GM21367 (cell line): ENCODE measurements around the gene TTC34.
"Not testable (repeated sequence)": the region's sequence is repeated elsewhere in the genome, so short reads cannot be mapped to it uniquely, and the experiment has no call there.

ENCODE experiments used
- ATAC-seq: cut with Tn5 transposase; IDR thresholded peaks from one replicate; pipeline ENCODE4 v1.9.1; 2021; ENCODE audit not compliant: unreplicated experiment

The TTC34 gene

DNA sequence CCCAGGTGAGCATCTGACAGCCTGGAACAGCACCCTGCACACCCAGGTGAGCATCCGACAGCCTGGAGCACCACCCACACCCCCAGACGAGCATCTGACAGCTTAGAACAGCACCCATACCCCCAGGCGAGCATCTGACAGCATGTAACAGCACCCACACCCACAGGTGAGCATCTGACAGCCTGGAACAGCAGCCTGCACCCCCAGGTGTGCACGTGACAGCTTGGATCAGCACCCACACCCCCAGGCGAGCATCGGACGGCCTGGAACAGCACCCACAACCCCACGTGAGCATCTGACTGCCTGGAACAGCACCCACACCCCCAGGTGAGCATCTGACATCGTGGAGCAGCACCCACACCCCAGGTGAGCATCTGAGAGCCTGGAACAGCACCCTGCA lies 116.6 kb downstream of the TTC34 start:
- ATAC-seq, result not testable (repeated sequence)

DNA sequence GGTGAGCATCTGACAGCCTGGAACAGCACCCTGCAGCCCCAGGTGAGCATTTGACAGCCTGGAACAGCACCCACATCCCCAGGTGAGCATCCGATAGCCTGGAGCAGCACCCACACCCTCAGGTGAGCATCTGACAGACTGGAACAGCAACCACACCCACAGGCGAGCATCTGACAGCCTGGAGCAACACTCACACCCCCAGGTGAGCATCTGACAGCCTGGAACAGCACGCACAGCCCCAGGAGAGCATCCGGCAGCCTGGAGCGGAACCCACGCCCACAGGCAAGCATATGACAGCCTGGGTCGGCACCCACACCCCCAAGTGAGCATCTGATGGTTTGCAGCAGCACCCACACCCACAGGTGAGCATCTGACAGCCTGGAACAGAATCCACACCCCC lies 117.5 kb downstream of the TTC34 start:
- ATAC-seq, result not testable (repeated sequence)

DNA sequence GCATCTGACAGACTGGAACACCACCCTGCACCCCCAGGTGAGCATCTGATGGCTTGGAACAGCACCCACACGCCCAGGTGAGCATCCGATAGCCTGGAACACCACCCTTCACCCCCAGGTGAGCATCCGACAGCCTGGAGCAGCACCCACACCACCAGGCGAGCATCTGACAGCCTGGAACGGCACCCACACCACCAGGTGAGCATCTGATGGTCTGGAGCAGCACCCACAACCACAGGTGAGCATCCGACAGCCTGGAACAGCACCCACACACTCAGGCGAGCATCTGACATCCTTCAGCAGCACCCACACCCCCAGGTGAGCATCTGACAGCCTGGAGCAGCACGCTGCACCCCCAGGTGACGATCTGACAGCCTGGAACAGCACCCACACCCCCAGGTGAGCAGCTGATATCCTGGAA lies 118.2 kb downstream of the TTC34 start:
- ATAC-seq, result not testable (repeated sequence)

DNA sequence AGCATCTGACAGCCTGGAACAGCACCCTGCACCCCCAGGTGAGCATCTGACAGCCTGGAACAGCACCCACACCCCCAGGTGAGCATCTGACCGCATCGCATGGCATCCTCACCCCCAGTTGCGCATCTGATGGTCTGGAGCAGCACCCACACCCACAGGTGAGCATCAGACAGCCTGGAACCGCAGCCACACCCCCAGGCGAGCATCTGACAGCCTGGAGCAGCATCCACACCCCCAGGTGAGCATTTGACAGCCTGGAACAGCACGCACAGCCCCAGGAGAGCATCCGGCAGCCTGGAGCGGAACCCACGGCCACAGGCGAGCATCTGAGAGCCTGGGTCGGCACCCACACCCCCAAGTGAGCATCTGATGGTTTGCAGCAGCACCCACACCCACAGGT lies 118.6 kb downstream of the TTC34 start:
- not testable (repeated sequence) for ATAC-seq

DNA sequence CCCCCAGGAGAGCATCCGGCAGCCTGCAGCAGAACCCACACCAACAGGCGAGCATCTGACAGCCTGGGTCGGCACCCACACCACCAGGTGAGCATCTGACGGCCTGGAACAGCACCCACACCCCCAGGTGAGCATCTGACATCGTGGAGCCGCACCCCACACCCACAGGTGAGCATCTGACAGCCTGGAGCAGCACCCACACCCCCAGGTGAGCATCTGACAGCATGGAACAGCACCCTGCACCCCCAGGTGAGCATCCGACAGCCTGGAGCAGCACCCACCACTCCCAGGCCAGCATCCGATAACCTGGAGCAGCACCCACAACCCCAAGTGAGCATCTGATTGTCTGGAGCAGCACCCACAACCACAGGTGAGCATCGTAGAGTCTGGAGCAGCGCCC lies 124.8 kb downstream of the TTC34 start:
- not testable (repeated sequence) for ATAC-seq

DNA sequence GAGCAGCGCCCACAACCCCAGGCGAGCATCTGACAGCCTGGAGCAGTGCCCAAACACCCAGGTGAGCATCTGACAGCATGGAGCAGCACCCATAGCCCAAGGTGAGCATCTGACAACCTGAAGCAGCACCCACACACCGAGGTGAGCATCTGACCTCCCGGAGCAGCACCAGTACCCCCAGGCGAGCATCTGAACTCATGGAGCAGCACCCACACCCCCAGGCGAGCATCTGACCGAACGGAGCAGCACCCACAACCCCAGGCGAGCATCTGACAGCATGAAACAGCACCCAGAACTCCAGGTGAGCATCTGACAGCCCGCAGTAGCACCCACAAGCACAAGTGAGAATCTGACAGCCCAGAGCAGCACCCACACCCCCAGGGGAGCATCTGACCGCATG lies 129.8 kb downstream of the TTC34 start:
- not testable (repeated sequence) for ATAC-seq

DNA sequence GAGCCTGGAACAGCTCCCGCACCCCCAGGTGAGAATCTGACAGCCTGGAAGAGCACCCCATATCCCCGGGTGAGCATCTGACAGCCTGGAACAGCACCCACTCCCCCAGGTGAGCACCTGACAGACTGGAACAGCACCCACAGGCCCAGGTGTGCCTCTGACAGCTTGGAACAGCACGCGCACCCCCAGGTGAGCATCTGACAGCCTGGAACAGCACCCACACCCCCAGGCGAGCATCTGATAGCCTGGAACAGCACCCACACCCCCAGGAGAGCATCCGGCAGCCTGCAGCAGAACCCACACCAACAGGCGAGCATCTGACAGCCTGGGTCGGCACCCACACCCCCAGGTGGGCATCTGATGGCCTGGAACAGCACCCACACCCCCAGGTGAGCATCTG lies 141.7 kb downstream of the TTC34 start:
- ATAC-seq, result not testable (repeated sequence)

DNA sequence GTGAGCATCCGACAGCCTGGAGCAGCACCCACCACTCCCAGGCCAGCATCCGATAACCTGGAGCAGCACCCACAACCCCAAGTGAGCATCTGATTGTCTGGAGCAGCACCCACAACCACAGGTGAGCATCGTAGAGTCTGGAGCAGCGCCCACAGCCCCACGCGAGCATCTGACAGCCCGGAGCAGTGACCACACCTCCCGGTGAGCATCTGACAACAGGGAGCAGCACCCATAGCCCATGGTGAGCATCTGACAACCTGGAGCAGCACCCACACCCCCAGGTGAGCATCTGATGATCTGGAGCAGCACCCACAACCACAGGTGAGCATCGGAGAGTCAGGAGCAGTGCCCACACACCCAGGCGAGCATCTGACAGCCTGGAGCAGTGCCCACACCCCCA lies 143.6 kb downstream of the TTC34 start:
- not testable (repeated sequence) for ATAC-seq

DNA sequence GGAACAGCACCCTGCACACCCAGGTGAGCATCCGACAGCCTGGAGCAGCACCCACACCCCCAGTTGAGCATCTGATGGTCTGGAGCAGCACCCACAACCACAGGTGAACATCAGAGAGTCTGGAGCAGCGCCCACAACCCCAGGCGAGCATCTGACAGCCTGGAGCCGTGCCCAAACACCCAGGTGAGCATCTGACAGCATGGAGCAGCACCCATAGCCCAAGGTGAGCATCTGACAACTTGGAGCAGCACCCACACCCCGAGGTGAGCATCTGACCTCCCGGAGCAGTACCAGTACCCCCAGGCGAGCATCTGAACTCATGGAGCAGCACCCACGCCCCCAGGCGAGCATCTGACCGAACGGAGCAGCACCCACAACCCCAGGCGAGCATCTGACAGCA lies 144.4 kb downstream of the TTC34 start:
- ATAC-seq, result not testable (repeated sequence)

DNA sequence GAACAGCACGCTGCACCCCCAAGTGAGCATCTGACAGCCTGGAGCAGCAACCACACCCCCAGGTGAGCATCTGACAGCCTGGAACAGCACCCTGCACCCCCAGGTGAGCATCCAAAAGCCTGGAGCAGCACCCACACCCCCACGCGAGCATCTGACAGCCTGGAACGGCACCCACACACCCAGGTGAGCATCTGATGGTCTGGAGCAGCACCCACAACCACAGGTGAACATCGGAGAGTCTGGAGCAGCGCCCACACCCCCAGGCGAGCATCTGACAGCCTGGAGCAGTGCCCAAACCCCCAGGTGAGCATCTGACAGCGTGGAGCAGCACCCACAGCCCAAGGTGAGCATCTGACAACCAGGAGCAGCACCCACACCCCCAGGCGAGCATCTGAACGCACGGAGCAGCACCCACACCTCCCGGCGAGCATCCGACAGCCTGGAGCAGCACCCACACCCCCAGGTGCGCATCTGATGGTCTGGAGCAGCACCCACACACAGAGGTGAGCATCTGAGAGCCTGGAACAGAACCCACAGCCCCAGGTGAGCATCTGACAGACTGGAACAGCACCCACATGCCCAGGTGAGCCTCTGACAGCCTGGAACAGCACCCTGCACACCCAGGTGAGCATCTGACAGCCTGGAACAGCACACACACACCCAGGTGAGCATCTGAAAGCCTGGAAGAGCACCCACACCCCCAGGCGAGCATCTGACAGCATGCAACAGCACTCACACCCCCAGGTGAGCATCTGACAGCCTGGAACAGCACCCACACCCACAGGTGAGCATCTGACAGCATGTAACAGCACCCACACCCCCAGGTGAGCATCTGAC lies 145.7 kb downstream of the TTC34 start:
- not testable (repeated sequence) for ATAC-seq

DNA sequence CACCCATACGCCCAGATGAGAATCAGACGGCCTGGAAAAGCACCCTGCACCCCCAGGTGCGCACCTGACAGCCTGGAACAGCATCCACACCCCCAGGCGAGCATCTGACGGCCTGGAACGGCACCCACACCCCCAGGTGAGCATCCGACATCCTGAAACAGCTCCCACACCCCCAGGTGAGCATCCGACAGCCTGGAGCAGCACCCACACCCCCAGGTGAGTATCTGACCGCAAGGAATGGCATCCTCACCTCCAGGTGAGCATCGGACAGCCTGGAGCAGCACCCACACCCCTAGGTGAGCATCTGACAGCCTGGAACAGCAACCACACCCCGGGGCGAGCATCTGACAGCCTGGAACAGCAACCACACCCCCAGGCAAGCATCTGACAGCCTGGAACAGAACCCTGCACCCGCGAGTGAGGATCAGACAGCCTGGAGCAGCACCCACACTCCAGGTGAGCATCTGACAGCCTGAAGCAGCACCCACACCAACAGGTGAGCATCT lies 147.0 kb downstream of the TTC34 start:
- not testable (repeated sequence) for ATAC-seq

DNA sequence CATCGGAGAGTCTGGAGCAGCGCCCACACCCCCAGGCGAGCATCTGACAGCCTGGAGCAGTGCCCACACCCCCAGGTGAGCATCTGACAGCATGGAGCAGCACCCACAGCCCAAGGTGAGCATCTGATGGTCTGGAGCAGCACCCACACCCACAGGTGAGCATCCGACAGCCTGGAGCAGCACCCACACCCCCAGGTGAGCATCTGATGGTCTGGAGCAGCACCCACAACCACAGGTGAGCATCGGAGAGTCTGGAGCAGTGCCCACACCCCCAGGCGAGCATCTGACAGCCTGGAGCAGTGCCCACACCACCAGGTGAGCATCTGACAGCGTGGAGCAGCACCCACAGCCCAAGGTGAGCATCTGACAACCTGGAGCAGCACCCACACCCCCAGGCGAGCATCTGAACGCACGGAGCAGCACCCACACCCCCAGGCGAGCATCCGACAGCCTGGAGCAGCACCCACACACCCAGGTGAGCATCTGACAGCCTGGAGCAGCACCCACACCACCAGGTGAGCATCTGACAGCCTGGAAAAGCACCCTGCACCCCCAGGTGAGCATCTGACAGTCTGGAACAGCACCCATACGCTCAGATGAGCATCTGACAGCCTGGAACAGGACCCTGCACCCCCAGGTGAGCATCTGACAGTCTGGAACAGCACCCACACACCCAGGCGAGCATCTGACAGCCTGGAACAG lies 147.6 kb downstream of the TTC34 start:
- ATAC-seq, result not testable (repeated sequence)

DNA sequence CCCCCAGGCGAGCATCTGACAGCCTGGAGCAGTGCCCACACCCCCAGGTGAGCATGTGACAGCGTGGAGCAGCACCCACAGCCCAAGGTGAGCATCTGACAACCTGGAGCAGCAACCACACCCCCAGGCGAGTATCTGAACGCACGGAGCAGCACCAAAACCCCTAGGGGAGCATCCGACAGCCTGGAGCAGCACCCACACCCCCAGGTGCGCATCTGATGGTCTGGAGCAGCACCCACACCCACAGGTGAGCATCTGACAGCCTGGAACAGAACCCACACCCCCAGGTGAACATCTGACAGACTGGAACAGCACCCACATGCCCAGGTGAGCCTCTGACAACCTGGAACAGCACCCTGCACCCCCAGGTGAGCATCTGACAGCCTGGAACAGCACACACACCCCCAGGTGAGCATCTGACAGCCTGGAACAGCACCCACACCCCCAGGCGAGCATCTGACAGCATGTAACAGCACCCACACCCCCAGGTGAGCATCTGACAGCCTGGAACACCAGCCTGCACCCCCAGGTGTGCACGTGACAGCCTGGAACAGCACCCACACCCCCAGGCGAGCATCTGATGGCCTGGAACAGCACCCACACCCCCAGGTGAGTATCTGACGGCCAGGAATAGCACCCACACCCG lies 148.4 kb downstream of the TTC34 start:
- not testable (repeated sequence) for ATAC-seq

DNA sequence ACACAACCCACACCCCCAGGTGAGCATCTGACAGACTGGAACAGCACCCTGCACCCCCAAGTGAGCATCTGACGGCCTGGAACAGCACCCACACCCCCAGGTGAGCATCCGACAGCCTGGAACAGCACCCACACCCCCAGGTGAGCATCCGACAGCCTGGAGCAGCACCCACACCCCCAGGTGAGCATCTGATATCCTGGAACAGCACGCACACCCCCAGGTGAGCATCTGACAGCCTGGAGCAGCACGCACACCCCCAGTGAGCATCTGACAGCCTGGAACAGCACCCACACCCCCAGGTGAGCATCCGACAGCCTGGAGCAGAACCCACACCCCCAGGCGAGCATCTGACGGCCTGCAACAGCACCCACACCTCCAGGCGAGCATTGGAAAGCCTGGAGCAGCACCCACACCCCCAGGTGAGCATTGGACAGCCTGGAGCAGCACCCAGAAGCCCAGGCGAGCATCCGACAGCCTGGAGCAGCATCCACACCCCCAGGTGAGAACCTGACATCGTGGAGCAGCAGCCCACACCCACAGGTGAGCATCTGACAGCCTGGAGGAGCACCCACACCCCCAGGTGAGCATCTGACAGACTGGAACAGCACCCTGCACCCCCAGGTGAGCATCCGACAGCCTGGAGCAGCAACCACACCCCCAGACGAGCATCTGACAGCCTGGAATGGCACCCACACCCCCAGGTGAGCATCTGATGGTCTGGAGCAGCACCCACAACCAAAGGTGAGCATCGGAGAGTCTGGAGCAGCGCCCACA lies 149.2 kb downstream of the TTC34 start:
- not testable (repeated sequence) for ATAC-seq

DNA sequence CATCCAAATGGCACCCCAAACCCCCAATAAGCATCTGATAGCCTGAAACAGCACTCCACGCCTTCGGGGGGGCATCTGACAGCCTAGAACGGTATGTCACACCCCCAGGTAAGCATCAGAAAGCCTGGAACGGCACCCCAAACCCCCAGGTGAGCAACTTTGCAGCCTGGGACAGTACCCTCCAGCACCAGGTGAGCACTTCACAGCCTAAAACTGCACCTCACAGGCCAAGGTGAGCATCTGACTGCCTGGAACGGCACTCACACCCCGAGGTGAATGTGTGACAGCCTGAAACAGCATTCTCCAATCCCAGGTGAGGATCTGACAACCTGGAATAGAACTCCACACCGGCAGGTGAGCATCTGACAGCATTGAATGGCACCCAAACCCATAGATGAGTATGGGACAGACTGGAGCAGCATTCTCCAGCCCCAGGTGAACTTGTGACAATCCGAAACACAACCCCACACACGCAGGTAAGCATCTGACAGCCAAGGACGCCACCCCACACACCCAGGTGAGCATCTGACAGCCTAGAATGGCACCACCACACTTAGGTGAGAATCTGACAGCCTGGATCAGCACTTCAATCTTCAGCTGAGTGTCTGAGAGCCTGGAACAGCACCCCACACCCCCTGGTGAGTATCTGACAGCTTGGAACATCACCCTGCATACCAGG lies 150.4 kb downstream of the TTC34 start:
- no peak for ATAC-seq

DNA sequence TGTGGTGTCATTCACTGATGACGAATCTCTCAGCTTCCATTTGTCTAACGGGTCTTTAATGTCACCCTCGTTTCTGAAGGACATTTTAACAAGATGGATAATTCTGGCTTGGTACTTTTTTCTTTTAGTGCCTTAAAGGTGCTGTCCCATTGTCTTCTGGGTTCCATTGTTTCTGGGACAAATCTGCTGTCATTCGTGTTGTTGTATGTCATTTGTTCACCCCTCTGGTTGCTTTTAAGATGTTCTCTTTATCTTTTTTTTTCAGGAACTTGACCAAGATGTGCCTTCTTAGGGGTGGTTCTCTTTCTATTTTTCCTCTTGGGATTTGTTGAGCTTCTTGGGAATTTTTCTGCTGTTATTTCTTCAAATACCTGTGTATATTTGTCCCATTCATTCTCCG lies 154.7 kb downstream of the TTC34 start:
- ATAC-seq, result no peak

DNA sequence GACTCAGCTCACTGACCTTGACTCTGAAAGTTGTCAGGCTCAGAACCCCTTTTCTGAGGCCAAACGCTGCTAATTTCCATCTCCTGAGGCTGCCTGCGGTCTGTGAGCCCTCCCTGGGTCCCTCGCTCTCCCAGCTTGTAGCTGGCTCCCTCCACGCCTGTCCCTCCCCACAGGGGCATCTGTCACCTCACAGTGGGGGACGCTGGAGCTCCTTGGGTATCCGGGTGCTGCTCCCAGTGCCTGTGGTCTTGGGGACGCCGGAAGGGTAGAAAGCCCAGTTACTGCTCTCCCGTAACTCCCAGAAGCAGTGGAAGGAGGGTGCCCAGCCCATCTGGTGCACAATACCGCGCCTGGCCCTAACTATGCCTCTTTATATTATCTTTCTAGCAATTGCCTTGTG lies 155.7 kb downstream of the TTC34 start:
- no peak for ATAC-seq

DNA sequence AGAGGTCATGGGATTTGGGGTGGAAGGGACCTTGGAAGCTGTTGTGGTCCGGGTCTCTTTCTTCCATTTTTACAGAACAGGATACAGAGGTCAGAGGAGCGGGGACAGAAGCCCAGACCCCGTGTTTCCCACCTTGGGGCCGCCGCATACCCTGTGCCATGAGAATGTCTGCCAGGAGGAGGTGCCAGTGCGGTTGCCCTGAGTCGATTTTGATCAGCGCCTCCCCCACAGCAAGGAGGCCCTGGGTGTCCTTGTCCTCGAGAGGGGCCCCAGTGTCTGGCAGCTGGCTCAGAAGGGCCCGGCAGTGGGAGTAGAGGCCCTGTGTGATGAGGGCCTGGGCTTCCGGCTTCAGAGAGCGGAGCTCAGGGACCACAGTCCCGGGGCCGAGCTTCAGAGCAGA lies 156.3 kb downstream of the TTC34 start:
- ATAC-seq, result no peak

DNA sequence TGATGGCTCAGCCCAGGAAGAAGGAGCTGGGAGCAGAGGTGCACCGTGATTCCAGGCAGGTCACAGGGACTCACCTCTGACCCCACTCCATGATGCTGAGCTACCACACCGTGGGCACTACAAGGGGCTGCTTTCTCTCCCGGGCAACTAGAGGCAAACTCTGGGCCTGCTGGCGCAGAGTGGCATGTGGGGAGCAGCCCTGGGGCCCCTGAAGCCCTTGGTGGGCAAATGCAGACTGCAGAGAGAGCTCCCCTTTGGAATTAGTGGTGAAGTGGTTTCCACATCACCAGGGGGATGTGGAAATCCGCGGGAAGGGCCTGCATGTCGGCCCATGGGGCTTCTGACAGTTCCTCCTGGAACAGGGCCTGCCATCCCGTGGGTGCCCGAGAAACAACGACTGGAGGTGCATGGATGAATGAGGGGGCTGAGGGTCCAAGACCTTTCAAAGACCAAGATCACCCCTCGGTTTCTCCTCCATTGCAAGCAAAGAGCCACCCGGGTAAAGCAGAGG lies 156.8 kb downstream of the TTC34 start:
- no peak for ATAC-seq

DNA sequence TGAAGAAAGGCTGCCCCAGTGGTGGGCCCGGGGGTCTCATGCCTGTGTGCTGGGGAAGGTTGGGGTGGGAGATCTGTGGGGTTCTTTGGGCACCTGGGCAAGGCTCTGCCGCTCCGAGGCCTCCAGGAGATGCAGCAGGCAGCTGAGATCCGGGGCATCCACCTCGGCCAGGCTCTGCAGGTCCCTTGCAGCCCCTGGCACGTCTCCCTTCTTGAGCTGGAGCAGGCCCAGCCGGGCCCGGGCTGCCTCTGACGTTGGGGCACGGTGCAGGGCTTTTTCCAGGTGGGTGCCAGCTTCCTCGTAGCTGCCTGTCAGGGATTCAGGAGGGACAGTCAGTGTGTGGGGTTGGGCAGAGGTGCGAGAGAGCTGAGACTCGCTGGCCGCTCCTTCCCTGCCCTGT lies 157.3 kb downstream of the TTC34 start:
- ATAC-seq, result no peak
